ENCODE results near the gene TUBA8.
A peak's percentile ranks its signal among the peaks of the same experiment; 100 is the strongest.
"Not testable (repeated sequence)": the region's sequence is repeated elsewhere in the genome, so short reads cannot be mapped to it uniquely, and the experiment has no call there.

The TUBA8 gene

DNA sequence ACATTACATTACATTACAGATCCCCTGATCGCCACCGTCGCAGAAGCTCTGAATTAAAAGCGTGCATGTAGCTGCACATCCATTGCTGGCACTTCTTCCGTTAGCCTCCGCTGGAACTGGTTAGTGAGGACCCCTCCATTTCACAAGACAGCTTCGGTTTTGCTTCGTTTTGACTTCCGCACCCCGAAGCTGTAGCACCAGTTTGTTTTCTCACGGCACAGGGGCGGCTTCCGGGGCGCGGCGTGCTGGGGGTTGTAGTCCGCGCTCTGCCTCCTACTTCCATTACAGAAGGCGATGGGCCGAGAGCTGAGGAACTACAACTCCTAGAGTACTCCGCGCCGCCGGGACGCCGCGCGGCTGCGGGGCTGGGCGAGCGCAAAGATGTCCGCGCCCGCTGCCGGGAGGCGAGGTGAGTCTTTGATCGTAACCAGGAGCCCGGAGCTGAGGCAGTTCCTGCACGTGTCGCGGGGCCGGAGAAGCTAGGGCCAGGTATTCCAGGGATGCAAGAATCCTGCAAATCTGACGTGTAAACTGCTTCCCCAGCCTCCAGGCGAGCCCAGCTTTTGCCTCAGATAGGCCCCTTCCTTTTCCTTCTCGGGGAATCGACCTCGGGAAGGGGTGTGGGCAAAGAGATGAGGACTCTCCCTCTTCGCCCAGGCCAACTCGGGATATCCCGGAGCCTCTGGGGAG, 32.8 kb upstream of the TUBA8 start, which contains the start of gene PEX26:
PEX26 (plus strand) TSS at position 352 of the 690 bp plus-strand sequence. CDS start 387 bp downstream, outside the sequence.
- DNase-seq: peak; percentile 93

DNA sequence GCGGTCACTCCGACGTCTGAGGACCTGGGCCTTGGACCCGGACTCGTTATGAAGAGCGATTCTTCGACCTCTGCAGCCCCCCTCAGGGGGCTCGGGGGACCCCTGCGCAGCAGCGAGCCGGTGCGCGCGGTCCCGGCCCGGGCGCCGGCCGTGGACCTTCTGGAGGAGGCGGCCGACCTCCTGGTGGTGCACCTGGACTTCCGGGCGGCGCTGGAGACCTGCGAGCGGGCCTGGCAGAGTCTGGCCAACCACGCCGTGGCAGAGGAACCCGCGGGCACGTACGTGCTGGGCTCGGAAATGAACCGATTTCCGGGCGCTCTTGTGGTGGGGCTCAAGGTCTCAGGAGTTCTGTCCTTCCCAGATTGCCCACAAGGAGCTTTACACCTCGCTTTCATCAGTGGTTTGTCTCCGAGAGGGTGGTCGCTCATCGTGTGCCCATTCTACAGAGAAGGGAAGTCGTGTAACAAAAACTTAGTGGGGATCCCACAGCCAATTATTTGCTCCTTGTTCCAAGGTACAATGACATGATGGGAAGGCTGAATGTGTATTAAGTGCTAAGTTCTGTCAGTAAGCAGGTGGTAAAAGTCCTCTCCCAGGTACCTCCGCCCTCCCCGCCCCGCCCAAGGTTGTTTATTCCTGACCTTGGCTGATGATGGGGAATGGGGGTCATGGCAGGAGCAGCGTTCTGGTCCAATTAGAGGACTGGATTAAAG, 32.1 kb upstream of the TUBA8 start:
- peak; percentile 37 for DNase-seq

DNA sequence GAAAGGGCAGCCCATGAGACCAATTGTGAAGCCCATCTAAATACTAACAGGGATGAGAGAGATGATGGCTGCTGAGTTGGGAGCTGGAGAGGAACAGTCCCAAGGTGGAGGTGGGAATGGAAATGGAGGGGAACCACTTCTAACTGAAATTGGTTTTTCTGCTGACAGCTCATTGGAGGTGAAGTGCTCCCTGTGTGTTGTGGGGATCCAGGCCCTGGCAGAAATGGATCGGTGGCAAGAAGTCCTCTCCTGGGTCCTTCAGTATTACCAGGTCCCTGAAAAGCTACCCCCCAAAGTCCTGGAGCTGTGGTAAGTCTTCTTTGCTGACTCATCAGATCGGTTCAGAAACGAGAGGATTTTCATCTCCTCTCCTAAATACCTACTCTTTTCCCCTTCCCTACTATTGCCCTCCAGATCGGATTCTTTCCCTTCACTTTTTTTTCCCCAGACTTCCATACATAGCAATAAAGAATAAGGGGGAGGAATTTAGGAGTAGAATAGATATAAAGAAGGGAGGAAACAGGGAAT, 30.8 kb upstream of the TUBA8 start:
- no peak for DNase-seq

DNA sequence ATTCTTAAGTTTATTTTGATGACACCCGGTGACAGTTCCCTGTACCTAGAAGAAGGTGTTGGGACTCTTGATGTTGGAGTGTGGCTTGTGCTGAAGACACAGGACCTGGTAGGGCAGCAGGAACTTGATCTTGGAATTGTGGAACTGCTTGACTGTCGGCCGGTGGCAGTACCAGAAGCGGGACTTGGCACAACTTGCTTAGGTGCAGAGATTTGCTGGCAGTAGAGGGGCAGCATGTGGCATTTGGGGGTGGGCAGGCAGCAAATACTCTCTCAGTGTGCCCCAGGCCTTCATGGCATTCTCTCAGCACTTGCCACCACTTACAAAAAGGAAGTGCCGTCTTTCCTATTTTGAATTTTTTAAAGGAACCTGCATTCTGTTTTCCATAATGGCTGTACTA, 29.2 kb upstream of the TUBA8 start:
- no peak for DNase-seq

DNA sequence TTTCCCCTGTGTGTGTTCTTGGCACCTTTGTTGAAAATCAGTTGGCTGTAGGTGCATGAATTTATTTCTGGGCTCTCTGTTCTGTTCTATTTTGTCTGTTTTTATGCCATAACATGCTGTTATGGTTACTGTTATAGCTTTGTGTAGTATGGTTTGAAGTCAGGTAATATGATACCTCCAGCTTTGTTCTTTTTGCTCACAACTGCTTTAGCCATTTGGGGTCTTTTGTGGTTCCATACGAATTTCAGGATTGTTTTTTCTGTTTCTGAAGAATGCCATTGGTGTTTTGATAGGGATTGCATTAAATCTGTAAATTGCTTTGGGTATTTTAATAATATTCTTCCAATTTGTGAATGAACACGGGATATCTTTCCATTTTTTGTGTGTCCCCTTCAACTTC, 28.1 kb upstream of the TUBA8 start:
- DNase-seq: no peak

DNA sequence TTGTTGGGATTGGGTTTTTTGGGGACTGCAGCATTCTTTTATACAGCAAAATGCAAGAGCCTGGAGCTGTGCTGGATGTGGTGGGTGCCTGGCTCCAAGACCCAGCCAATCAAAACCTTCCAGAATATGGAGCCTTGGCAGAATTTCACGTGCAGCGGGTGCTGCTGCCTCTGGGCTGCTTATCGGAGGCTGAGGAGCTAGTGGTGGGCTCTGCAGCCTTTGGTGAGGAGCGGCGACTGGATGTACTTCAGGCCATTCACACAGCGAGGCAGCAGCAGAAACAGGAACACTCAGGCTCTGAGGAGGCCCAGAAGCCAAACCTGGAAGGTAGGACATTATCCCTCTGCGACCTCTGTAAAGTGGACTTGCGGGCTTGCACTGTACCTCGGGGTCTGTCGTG, 27.2 kb upstream of the TUBA8 start:
- no peak for DNase-seq

DNA sequence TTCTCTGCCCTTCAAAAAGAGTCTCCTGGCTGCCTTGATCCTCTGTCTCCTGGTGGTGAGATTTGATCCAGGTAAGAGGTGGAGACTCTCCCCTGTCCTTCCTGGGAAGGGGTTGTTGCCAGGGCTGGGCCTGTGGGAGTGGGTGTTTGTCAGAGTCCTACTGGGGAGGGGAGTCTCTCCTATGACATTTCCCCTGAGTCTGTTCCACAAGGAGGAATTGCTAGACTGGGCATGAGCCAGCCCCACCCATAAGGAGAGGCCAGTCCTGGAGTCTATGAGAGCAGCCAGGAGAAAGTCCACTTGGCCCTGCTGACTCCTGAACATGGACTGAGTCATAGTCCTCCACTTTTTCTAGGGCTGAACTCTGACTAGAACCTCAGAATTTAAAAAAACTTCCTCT, 25.4 kb upstream of the TUBA8 start:
- DNase-seq: no peak

DNA sequence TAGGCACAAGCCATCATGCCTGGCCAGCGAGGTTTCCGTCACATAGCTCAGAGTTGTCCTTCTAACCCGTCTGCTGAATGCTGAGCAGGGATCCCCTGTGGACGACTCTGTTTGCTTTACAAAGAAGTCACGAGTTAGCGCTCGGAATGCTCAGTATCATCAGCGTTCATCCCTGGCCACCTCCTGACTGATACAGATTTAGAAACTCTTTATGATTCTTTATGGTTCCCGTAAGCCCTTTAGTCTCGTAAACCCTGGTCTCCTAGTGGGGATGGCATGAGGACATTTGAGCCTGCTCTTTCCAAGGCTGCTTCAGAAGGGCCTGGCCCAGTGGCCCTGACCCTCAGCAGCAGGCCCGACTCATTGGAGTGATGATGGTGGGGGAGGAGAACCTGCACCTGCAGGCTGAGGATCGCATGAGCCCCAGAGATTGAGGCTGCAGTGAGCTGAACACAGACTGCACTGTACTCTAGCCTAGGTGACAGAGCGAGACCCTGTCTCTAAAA, 23.2 kb upstream of the TUBA8 start:
- DNase-seq: no peak

DNA sequence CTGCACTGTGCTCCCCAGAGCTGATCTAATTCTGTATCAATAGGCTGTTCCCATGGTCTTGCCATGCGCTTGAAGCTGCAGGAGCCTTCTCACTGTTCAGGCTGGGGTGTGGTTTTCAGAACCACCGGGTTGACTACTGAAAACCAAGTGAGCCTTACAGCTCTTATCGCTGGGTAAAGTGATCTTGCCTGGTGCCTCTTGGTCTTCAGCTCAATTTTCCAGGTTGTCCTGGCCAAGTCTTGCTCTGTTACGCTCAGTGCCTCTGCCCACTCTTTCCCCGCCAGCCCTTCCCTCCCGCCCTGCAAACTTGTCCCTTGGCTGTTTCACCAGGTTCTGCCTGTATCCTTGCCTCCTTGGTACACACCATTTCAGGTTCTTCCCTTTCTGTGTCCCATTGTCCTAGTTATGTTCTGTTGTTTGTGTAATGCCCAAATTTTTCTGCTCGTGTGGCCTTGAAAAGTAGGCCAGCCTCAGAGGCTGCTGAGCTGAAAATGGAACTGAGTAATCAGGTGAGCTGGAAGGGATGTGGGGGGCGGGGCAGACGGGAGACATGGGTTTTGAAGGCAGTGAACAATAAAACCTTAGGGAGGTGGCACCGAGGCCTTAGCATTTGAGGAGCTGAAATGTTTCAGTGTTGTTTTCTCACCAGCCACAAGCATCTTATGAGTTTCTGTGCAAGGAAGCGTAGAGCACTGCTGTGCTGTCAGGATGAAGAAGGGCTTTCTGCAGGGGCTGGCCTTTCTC, 21.6 kb upstream of the TUBA8 start:
- no peak for DNase-seq

DNA sequence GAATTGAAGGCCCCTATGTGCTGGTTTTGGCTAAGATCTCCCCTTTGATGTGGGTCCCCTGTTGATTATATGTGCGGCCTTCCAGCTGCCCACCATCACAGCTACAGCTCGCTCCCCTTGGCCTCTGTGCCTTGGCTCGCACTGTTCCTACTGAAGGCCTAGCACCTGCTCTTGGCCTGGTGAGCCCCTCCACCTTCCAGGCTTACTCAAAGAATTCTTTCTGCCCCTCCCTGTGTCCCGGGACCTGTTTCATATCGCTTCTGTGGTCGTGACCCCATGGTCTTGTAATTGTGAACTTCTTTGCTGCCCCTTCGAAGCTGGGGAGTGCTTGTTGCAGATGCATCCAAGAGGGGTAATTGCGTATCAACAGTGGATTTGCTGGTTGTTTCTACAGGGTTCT, 20.3 kb upstream of the TUBA8 start:
- DNase-seq: no peak

DNA sequence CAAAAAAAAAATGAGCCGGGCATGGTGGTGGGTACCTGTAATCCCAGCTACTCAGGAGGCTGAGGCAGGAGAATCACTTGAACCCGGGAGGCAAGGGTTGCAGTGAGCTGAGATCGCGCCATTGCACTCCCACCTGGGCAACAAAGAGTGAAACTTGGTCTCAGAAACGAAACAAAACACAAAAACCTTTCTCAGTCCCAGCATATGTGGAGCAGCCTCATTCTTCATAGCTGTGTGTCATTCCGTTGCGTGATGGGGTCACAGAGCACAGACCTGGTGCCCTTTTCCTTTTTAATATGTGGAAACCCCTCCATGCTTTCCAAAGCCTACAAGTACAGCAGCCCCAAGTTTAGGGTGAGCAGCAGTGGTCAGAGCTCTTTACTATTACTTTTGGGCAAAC, 19.1 kb upstream of the TUBA8 start:
- DNase-seq: no peak

DNA sequence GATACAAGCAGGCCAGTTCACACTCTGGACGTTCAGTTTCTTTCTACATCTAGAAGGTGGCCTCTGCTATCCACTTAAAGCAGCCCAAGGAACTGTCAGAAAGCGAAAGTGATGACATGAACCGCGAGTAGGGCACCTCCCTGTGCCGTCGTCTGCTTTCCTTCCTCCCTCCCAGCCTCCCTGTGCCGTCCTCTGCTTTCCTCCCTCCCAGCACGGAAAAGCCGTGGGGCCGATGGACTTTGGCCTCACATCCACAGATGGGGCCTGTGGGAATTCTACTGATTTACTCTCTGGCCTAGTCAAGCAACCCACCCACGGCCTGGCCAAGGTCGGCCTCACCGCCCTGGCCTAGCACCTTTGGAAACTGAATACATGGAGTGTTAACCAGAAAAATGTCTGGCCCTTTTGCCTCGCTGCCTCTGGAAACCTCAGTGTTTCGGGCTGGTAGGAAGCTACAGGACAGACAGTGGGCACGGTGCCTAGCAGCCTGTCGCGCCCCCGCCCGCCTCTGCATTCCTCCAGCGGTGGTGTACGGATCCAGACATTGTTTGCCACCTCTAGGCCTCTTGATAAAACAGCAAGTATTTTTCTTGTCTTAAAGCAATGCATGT, 18.6 kb upstream of the TUBA8 start:
- DNase-seq: no peak

DNA sequence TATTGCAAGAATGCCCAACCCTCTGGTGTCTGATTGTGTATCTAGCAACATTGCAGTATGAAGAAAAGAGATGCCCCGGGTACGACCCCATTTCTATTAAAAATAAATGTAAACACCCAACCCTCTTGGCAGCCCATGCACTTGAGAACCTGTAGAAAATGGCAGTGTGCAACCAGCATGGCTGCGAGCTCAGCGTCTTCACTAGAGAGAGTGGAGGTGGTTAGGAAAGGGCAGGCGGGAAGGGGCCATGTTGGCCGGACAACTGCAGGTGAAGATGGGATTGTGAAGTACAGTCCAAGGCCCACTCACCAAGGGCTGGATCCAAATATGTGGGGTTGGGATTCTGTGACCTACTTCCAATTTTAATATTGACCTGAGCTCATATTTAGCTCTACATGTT, 16.9 kb upstream of the TUBA8 start:
- no peak for DNase-seq

DNA sequence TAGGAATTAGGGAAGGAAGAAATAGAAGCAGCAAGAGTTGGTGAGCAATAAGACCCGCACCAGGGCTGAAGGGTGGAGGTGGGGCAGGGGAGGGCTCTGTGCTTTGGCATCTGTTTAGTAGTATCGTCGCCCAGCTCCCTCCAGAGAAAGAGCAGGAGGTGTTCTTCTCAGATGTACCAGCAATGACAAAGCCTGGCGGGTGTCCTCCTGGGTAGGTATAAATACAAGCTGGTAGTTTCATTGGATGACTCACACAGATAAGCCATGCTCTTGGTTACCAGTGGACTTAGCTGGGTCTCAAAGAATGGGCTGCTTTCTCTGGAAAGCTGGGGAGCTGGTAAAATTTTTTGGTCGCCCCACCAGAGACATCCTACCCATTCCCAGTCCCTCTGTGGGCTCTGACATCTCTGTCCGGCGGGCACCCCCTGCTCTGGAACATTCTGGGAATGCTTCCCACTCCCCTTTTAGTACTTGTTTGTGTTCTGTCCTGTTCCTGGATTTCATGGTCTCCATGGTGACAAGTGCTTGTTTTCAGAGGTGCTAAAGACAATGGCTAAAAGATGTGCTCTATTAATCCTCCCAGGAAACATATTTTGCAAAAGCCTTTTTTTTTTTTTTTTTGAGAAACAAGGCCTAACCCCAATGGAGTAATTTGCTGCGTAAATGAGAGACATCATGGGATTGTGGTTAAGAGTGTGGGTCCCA, 15.4 kb upstream of the TUBA8 start:
- peak; percentile 12 for DNase-seq

DNA sequence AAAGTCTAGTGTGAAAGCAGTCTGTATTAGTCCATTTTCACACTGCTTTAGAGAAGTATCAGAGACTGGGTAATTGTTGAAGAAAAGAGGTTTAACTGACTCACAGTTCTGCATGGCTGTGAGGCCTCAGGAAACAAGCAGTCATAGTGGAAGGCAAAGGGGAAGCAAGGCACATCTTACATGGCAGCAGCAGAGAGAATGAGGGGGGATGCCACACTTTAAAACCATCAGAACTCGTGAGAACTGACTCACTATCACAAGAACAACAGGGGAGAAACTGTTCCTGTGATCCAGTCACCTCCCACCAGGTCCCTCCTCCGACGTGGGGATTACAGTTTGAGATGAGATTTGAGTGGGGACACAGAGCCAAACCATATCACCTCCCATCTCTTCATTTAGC, 13.8 kb upstream of the TUBA8 start:
- no peak for DNase-seq

DNA sequence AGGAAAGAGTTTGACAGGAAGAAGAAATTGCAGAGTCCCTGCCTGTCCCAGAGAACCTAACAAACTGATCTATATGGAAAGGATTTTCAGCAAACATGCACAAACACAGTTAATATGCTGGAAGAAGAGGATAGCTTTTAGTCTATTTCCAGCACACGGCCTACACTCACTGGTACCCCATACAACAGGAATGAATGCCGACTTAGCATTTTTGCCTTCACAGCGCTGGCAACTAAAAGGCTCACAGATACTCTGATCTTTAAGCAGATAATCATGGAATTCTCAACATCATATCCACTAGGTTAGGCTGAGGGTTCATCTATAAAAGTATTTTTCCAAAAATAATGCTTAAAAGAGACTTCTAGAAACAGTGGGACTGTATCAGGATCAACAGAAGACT, 9.8 kb upstream of the TUBA8 start:
- DNase-seq: no peak

DNA sequence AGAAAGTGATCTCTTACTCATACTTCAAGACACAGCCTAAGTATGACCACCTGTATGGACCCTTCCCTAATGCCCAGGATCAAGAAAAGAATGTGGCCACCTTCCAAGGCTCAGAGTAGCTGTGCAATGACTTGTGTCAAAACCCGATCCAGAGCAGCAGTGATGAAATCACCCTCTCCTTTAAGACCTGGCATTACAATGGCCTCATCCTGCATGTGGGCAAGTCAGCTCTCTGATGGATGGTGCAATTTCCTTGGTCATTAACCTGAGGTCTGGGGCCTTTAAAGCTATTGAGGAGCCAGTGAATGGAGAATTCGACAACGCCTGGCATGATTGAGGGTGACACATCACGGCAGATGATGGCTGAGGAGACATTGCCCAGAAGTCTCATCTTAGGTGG, 9.1 kb upstream of the TUBA8 start:
- no peak for DNase-seq

DNA sequence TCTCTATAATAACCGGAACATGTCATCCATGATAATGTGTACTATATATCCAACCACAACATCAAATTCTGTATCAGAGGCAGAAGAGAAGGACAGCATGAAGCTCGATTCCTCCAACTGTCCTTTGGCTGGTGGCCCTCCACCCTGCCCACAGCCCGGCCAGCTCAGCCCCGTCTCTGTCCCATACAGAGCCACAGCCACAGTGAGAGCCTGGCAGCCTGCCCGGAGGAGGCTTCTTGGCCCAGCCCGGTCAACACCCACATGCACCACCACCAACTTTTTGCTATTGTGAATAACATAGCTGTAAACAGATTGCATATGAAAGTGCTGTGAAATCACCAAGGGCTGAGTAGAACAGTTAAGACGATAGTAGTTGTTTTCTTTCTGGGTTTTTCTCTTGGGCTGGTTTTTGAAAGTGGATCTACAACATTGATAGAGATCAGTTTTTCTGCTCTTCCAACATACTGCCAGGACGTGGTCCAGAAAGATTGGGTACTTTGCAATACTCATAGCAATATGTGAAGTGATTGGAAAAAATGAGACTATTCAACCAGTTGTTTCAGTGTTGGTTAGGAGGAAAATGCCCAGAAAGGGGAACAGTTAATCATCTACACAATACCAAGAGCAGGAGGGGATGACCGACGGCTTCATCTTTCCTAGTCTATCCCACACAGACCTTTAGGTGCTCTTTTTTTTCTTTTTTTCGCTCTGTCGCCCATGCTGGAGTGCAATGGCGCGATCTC, 6.9 kb upstream of the TUBA8 start:
- no peak for DNase-seq

DNA sequence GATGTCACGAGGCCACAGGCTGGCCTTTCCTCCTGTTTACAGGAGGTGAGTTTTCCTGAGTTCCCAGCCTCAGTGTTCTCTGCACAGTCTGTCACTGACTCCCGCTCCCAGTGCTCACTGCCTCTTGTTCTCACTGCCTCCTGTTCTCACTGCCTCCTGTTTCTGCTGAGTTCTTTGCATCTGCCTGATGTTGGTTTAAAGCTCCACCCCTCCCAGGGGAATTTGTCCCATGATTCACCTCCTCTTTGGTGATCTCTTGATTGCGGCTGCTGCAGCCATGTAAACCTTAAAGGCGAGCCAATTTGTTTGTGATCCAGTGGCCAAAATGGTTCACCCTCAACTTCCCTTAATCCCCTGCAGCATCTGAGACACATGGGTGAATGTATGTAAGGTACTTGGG, 6.0 kb upstream of the TUBA8 start:
- DNase-seq: peak; percentile 69

DNA sequence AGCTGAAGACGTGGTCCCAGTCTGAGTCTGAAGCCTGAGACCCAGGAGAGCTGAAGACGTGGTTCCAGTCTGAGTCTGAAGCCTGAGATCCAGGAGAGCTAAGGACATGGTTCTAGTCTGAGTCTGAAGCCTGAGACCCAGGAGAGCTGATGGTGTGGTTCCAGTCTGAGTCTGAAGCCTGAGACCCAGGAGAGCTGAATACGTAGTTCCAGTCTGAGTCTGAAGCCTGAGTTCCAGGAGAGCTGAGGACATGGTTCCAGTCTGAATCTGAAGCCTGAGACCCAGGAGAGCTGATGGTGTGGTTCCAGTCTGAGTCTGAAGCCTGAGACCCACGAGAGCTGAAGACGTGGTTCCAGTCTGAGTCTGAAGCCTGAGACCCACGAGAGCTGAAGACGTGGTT, 4.6 kb upstream of the TUBA8 start:
- not testable (repeated sequence) for DNase-seq
